Neural cell (in vitro differentiated cells): ENCODE measurements around the gene UGT3A1. TPM values are rescaled to one million over a fixed set of nuclear protein-coding genes. Genes with fewer than 3 reads are reported as not detected.
"Not testable (repeated sequence)": the region's sequence is repeated elsewhere in the genome, so short reads cannot be mapped to it uniquely, and the experiment has no call there.

Experiments
- H2AFZ ChIP-seq: fragments of 200-600, 300-800 bp; sonication (generic), shearing (Covaris generic); 2 replicates; pipeline ENCODE4 v1.6.0; 2014; ENCODE audit warnings: low read depth, mild to moderate bottlenecking, antibody characterized with exemption, low read length, moderate library complexity
- H3F3A ChIP-seq: fragments of 200-600 bp; shearing (Covaris generic); 2 replicates; pipeline ENCODE4 v1.6.1; 2016; ENCODE audit warnings: mild to moderate bottlenecking, moderate library complexity, mixed read lengths, antibody characterized with exemption, low read length; ENCODE audit not compliant: insufficient read depth, poor library complexity, severe bottlenecking
- H3K27ac ChIP-seq: fragments of 200-600, 300-800 bp; sonication (generic), shearing (Covaris generic); 2 replicates; pipeline ENCODE4 v1.5.1; 2014; ENCODE audit warnings: mild to moderate bottlenecking, low read length, moderate library complexity
- H3K27me3 ChIP-seq: fragments of 300-800, 200-600 bp; sonication (generic), shearing (Covaris generic); 2 replicates; pipeline ENCODE4 v1.6.0; 2014; ENCODE audit warnings: mild to moderate bottlenecking, low read depth, low read length, moderate library complexity; ENCODE audit not compliant: insufficient read depth
- H3K36me3 ChIP-seq: fragments of 300-800, 200-600 bp; sonication (generic), shearing (Covaris generic); 2 replicates; pipeline ENCODE4 v1.5.1; 2014; ENCODE audit warnings: mild to moderate bottlenecking, antibody characterized with exemption, low read length, moderate library complexity; ENCODE audit not compliant: insufficient read depth
- H3K4me2 ChIP-seq: fragments of 300-800, 200-600 bp; sonication (generic), shearing (Covaris generic); 2 replicates; pipeline ENCODE4 v1.6.0; 2014; ENCODE audit warnings: mild to moderate bottlenecking, low read length
- H3K4me3 ChIP-seq: fragments of 300-800, 200-600 bp; sonication (generic), shearing (Covaris generic); 2 replicates; pipeline ENCODE4 v1.5.1; 2014; ENCODE audit warnings: mild to moderate bottlenecking, low read length, moderate library complexity
- H3K79me2 ChIP-seq: fragments of 200-600 bp; shearing (Covaris generic); replicated peaks from 2 replicates; pipeline ENCODE4 v1.6.0; 2014; ENCODE audit warnings: mild to moderate bottlenecking, low read length, moderate library complexity; ENCODE audit not compliant: insufficient read depth
- H3K9ac ChIP-seq: fragments of 300-800, 200-600 bp; sonication (generic), shearing (Covaris generic); 2 replicates; pipeline ENCODE4 v1.6.1; 2016; ENCODE audit warnings: mild to moderate bottlenecking, low read length, mixed read lengths
- H3K9me2 ChIP-seq: fragments of 200-600 bp; shearing (Covaris generic); 2 replicates; pipeline ENCODE4 v1.6.1; 2016; ENCODE audit warnings: mild to moderate bottlenecking, low read length, mixed read lengths; ENCODE audit not compliant: insufficient read depth
- H3K9me3 ChIP-seq: fragments of 200-600, 300-800 bp; sonication (generic), shearing (Covaris generic); 2 replicates; pipeline ENCODE4 v1.6.1; 2016; ENCODE audit warnings: mild to moderate bottlenecking, mixed run types, low read length, moderate library complexity, mixed read lengths
- H4K20me1 ChIP-seq: fragments of 200-600 bp; shearing (Covaris generic); 2 replicates; pipeline ENCODE4 v1.6.1; 2016; ENCODE audit warnings: mild to moderate bottlenecking, mixed run types; ENCODE audit not compliant: insufficient read depth
- CTCF ChIP-seq: fragments of 450-650 bp; IDR thresholded peaks from 2 replicates; pipeline ENCODE4 v1.5.1; 2014; ENCODE audit warnings: antibody characterized with exemption, mild to moderate bottlenecking, moderate library complexity; ENCODE audit not compliant: poor library complexity, severe bottlenecking
- EP300 ChIP-seq: fragments of 450-650 bp; conservative IDR thresholded peaks from 2 replicates; pipeline ENCODE4 v1.6.1; 2014; ENCODE audit warnings: antibody characterized with exemption, mild to moderate bottlenecking, moderate library complexity; ENCODE audit not compliant: poor library complexity, severe bottlenecking
- EZH2 ChIP-seq: fragments of 200-600, 300-800 bp; shearing (Covaris generic), sonication (generic); IDR thresholded peaks from 2 replicates; pipeline ENCODE4 v1.6.1; 2014; ENCODE audit warnings: antibody characterized with exemption, low read length, borderline replicate concordance, mild to moderate bottlenecking; ENCODE audit not compliant: insufficient read depth, poor library complexity, severe bottlenecking
- MXI1 ChIP-seq: fragments of 450-650 bp; conservative IDR thresholded peaks from 2 replicates; pipeline ENCODE4 v1.6.1; 2014; ENCODE audit warnings: antibody characterized with exemption, mild to moderate bottlenecking; ENCODE audit not compliant: poor library complexity, severe bottlenecking
- POLR2AphosphoS5 ChIP-seq: IDR thresholded peaks from 2 replicates; pipeline ENCODE4 v1.6.1; 2012
- RAD21 ChIP-seq: fragments of 450-650 bp; conservative IDR thresholded peaks from 2 replicates; pipeline ENCODE4 v1.6.1; 2014; ENCODE audit warnings: antibody characterized with exemption, mild to moderate bottlenecking, moderate library complexity
- REST ChIP-seq: IDR thresholded peaks from 2 replicates; pipeline ENCODE4 v1.6.1; 2012; ENCODE audit warnings: borderline replicate concordance
- SMC3 ChIP-seq: fragments of 450-650 bp; conservative IDR thresholded peaks from 2 replicates; pipeline ENCODE4 v1.6.1; 2014; ENCODE audit warnings: antibody characterized with exemption, mild to moderate bottlenecking, moderate library complexity; ENCODE audit not compliant: poor library complexity
- TAF1 ChIP-seq: IDR thresholded peaks from 2 replicates; pipeline ENCODE4 v1.6.1; 2012; ENCODE audit warnings: low read depth
- polyA plus RNA-seq: library from polyadenylated mRNA; depleted of rRNA; stranded (reverse); fragments of >200 nt; gene quantifications from 2 replicates; pipeline ENCODE4 v1.2.3, GENCODE V29; 2014

UGT3A1 gene
- polyA plus RNA-seq, 1 donor from 2014 or later: not detected

DNA sequence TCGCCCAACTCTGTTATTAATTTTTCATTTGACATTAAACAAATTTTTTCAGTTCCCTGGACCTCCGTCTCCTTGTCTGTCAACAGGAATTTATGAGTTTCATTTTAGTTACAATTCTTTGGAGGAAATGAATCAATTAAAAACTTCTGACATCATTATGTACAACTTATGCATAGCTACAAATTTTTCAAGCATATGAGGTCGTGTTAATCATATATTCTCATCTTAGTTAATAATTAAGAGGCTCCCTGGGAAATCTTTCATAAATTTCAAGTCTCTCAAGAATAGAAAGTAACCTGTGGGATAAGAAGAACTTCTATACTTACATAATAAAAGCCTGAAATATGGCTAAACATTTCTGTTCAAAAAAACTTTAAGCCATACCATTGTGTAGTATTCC lies 3.4 kb downstream of the UGT3A1 start:
- no peak overlapping the region for H3K9ac ChIP-seq
- H3K27ac ChIP-seq: no peak overlapping the region
- no peaks in the 10 kb centered on the region for H3F3A ChIP-seq
- TF ChIP-seq EP300 (no peak), POLR2AphosphoS5 (no peak), EZH2 (no peak), CTCF (no peak), SMC3 (no peak), REST (no peak), TAF1 (no peak), MXI1 (no peak), RAD21 (no peak)
- peaks cover 6% of the 10 kb centered on the region for H3K27me3 ChIP-seq
- no peak overlapping the region for H3K4me3 ChIP-seq
- no peaks in the 10 kb centered on the region for H3K9me2 ChIP-seq
- no peak overlapping the region for H2AFZ ChIP-seq
- H3K9me3 ChIP-seq: no peaks in the 10 kb centered on the region
- H4K20me1 ChIP-seq: no peaks in the 10 kb centered on the region
- no peak overlapping the region for H3K4me2 ChIP-seq
- no peaks in the 10 kb centered on the region for H3K79me2 ChIP-seq
- H3K36me3 ChIP-seq: no peaks in the 10 kb centered on the region

DNA sequence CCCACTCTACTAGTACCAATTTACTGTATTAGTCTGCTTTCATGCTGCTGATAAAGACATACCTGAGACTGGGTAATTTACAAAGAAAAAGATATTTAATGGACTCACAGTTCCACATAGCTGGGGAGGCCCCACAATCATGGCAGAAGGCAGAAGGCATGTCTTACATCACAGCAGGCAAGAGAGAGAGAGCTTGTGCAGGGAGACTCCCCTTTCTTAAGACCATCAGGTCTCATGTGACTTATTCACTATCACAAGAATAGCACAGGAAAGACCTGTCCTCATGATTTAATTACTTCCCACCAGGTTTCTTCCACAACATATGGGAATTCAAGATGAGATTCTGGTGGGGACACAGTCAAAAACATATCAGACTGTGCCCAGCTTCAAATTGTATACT lies 11.5 kb downstream of the UGT3A1 start:
- Histone ChIP-seq H3K27me3 (no peaks in the 10 kb centered on the region), H3K4me2 (no peak overlapping the region), H3K9ac (no peak overlapping the region), H3K9me3 (peaks cover 10% of the 10 kb centered on the region), H3K36me3 (no peaks in the 10 kb centered on the region), H3F3A (no peaks in the 10 kb centered on the region), H4K20me1 (no peaks in the 10 kb centered on the region), H3K9me2 (no peaks in the 10 kb centered on the region), H3K79me2 (no peaks in the 10 kb centered on the region), H3K27ac (no peak overlapping the region), H3K4me3 (no peak overlapping the region), H2AFZ (no peak overlapping the region)
- no peak for TF ChIP-seq RAD21
- TF ChIP-seq EZH2: no peak

DNA sequence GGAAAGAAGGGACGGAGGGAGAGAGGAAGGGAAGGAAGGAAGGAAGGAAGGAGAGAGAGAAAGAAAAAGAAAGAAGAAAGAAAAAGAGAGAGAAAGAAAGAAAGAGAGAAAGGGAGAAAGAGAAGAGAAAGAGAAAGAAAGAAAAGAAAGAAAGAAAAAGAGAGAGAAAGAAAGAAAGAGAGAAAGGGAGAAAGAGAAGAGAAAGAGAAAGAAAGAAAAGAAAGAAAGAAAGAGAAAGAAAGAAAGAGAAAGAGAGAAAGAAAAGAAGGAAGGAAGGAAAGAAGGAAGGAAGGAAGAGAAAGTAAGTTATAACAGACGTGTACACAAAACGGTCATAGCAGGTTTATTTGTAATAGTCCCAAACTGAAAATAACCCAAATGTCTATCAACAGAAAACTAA lies 14.3 kb downstream of the UGT3A1 start:
- H3K27me3 ChIP-seq, H2AFZ ChIP-seq, H4K20me1 ChIP-seq, H3K4me3 ChIP-seq, H3K4me2 ChIP-seq, H3K36me3 ChIP-seq, H3K9me3 ChIP-seq, H3K27ac ChIP-seq, H3K79me2 ChIP-seq, H3F3A ChIP-seq, H3K9ac ChIP-seq, H3K9me2 ChIP-seq: not testable (repeated sequence)
